ENCODE measurements around the gene MAP1LC3B2.
A peak's percentile ranks its signal among the peaks of the same experiment; 100 is the strongest.

Gene MAP1LC3B2

DNA sequence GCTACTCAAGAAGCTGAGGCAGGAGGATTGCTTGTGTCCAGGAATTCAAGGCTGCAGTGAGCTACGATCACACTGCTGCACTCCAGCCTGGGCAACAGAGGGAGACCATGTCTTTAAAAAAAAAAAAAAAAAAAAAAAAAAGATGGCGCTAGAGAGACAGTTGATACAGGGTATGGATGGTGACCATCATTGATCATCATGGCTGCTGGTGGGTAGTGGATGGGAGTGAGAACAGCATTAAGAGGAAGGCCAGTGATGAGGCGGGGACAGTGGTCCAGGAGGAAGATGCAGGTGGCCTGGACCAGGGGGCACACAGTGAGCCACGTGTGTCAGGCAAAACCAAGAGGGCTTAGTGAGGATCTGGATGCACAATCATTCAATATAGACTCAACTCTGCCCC lies 26.8 kb upstream of the MAP1LC3B2 start:
- H3K27ac ChIP-seq (replicated peaks): no peak overlapping the region
- no peak overlapping the region for H3K4me3 ChIP-seq (replicated peaks; ENCODE audit: insufficient read depth, low read length)
- no peak for TF ChIP-seq SPI1 (IDR thresholded peaks at IDR 0.05; ENCODE audit: borderline replicate concordance, low read depth)
- TF ChIP-seq, protein P1, sequence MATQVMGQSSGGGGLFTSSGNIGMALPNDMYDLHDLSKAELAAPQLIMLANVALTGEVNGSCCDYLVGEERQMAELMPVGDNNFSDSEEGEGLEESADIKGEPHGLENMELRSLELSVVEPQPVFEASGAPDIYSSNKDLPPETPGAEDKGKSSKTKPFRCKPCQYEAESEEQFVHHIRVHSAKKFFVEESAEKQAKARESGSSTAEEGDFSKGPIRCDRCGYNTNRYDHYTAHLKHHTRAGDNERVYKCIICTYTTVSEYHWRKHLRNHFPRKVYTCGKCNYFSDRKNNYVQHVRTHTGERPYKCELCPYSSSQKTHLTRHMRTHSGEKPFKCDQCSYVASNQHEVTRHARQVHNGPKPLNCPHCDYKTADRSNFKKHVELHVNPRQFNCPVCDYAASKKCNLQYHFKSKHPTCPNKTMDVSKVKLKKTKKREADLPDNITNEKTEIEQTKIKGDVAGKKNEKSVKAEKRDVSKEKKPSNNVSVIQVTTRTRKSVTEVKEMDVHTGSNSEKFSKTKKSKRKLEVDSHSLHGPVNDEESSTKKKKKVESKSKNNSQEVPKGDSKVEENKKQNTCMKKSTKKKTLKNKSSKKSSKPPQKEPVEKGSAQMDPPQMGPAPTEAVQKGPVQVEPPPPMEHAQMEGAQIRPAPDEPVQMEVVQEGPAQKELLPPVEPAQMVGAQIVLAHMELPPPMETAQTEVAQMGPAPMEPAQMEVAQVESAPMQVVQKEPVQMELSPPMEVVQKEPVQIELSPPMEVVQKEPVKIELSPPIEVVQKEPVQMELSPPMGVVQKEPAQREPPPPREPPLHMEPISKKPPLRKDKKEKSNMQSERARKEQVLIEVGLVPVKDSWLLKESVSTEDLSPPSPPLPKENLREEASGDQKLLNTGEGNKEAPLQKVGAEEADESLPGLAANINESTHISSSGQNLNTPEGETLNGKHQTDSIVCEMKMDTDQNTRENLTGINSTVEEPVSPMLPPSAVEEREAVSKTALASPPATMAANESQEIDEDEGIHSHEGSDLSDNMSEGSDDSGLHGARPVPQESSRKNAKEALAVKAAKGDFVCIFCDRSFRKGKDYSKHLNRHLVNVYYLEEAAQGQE (IDR thresholded peaks at IDR 0.05; ENCODE audit: insufficient replicate concordance, low read depth): no peak
- TF ChIP-seq, protein P2, sequence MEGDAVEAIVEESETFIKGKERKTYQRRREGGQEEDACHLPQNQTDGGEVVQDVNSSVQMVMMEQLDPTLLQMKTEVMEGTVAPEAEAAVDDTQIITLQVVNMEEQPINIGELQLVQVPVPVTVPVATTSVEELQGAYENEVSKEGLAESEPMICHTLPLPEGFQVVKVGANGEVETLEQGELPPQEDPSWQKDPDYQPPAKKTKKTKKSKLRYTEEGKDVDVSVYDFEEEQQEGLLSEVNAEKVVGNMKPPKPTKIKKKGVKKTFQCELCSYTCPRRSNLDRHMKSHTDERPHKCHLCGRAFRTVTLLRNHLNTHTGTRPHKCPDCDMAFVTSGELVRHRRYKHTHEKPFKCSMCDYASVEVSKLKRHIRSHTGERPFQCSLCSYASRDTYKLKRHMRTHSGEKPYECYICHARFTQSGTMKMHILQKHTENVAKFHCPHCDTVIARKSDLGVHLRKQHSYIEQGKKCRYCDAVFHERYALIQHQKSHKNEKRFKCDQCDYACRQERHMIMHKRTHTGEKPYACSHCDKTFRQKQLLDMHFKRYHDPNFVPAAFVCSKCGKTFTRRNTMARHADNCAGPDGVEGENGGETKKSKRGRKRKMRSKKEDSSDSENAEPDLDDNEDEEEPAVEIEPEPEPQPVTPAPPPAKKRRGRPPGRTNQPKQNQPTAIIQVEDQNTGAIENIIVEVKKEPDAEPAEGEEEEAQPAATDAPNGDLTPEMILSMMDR (IDR thresholded peaks at IDR 0.05; ENCODE audit: insufficient read depth, low read length): no peak
- TF ChIP-seq GABPA (IDR thresholded peaks at IDR 0.05; ENCODE audit: low read depth): no peak
- TF ChIP-seq POLR2AphosphoS5 (IDR thresholded peaks at IDR 0.05; ENCODE audit: low read depth): no peak
- H3K27me3 ChIP-seq (ENCODE audit: insufficient read depth, poor library complexity, severe bottlenecking): no peaks in the 10 kb centered on the region
- DNase-seq (ENCODE audit: low read depth in 1 of 2, low spot score in 1 of 2): no peak

DNA sequence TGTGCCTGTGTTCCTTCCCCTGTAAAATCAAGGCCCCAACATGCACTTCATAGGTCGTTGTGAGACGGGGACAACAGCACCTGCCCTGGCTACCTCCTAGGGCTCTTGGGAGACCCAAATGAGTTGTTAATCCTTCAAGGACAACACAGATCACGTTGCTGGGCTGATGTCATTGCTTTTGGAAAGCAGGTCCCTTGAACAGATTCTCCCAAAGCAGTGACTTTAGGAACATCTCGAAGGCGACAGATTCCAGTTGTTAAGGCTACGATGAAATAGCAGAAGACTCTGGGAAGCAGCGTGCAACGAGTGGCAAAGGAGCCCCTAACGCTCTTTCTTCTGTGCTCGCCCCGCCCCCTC lies 26.2 kb upstream of the MAP1LC3B2 start:
- no peaks in the 10 kb centered on the region for H3K27me3 ChIP-seq (ENCODE audit: insufficient read depth, poor library complexity, severe bottlenecking)
- TF ChIP-seq POLR2AphosphoS5 (IDR thresholded peaks at IDR 0.05; ENCODE audit: low read depth) (no peak), GABPA (IDR thresholded peaks at IDR 0.05; ENCODE audit: low read depth) (no peak), SPI1 (IDR thresholded peaks at IDR 0.05; ENCODE audit: borderline replicate concordance, low read depth) (no peak)
- TF ChIP-seq, protein P1 (IDR thresholded peaks at IDR 0.05; ENCODE audit: insufficient replicate concordance, low read depth): no peak
- TF ChIP-seq, protein P2 (IDR thresholded peaks at IDR 0.05; ENCODE audit: insufficient read depth, low read length): no peak
- no peak for DNase-seq (ENCODE audit: low read depth in 1 of 2, low spot score in 1 of 2)
- peak overlapping the region; percentile 47 for H3K4me3 ChIP-seq (replicated peaks; ENCODE audit: insufficient read depth, low read length)
- no peak overlapping the region for H3K27ac ChIP-seq (replicated peaks)

DNA sequence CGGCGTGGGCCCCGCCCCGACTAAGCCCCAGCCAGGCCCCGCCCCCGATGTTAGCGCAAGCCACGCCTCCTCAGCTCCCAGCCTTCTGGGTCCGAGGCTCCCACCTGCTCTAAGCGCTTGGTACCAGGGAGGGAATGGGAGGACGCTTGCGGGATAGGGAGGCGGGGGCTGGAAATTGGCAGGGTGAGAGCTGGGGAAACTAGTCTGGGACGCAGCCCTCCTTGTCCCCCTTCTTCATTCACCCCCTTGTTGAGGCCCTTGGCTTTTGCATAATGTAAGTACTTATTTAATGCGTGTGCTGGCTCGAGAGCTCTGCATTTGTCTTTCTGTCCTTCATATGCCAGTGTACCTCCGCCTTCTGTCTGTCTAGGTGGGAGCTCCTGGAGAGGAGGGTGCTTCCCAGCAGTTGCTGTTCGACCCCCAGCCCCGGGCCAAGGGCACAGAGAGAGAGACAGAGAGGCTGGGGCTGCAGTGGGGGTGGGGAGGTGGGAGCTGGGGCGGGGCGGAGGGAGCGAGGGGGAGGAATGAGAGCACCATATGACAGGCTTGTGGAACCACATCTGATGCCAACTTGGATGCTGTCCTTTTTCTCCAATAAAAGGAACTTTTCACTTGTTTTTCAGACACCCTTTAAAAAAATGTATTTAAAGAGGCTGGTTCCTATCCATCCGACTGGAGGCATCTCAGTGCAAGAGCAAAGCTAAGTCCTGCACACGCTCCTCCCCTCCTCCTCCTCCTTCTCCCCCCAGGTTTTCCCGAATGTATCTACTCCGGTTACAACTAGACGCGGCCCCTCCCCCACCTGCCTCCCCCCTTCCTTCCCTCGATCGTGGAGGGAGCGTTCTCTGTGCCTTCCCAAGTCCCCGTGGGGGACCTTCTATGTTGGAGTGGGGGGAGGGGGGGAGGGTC lies 25.6 kb upstream of the MAP1LC3B2 start:
- DNase-seq (ENCODE audit: low read depth in 1 of 2, low spot score in 1 of 2): peak; percentile 41 to 57
- TF ChIP-seq SPI1 (IDR thresholded peaks at IDR 0.05; ENCODE audit: borderline replicate concordance, low read depth): no peak
- TF ChIP-seq, protein P2 (IDR thresholded peaks at IDR 0.05; ENCODE audit: insufficient read depth, low read length): no peak
- TF ChIP-seq POLR2AphosphoS5 (IDR thresholded peaks at IDR 0.05; ENCODE audit: low read depth): no peak
- TF ChIP-seq, protein P1 (IDR thresholded peaks at IDR 0.05; ENCODE audit: insufficient replicate concordance, low read depth): no peak
- no peak for TF ChIP-seq GABPA (IDR thresholded peaks at IDR 0.05; ENCODE audit: low read depth)
- no peak overlapping the region for H3K27ac ChIP-seq (replicated peaks)

More for the DNA sequence above, 25.6 kb upstream of the MAP1LC3B2 start:
- Histone ChIP-seq H3K27me3 (ENCODE audit: insufficient read depth, poor library complexity, severe bottlenecking) (no peaks in the 10 kb centered on the region), H3K4me3 (replicated peaks; ENCODE audit: insufficient read depth, low read length) (peak overlapping the region; percentile 47)
